ENCODE results near the gene GPAT2.
"Not testable (repeated sequence)": the region's sequence is repeated elsewhere in the genome, so short reads cannot be mapped to it uniquely, and the experiment has no call there.

- TF ChIP-seq CTCF (conservative IDR thresholded peaks at IDR 0.05; ENCODE audit: low read length); EZH2phosphoT487 (IDR thresholded peaks at IDR 0.05; ENCODE audit: borderline replicate concordance, low read depth, low read length): not testable (repeated sequence)
Measured at GRCh38 chr2:96061901-96062300, 27.2 kb upstream of the GPAT2 start.
